Panc1 (cell line): ENCODE measurements around the gene GGT1.
"Not testable (repeated sequence)": the region's sequence is repeated elsewhere in the genome, so short reads cannot be mapped to it uniquely, and the experiment has no call there.

Experiments used
- POLR2AphosphoS5 ChIP-seq: IDR thresholded peaks from 2 replicates; pipeline ENCODE4 v1.6.1; 2012; ENCODE audit warnings: mild to moderate bottlenecking, low read depth, low read length, moderate library complexity
- SIN3A ChIP-seq: IDR thresholded peaks from 2 replicates; pipeline ENCODE4 v1.6.1; 2012; ENCODE audit warnings: low read depth, mild to moderate bottlenecking, low read length, moderate library complexity, borderline replicate concordance; ENCODE audit not compliant: insufficient read depth
- TF ChIP-seq, protein P1 (sequence below): fragments of 450-650 bp; IDR thresholded peaks from 2 replicates; pipeline ENCODE4 v1.5.1; 2017; ENCODE audit warnings: mild to moderate bottlenecking

DNA sequence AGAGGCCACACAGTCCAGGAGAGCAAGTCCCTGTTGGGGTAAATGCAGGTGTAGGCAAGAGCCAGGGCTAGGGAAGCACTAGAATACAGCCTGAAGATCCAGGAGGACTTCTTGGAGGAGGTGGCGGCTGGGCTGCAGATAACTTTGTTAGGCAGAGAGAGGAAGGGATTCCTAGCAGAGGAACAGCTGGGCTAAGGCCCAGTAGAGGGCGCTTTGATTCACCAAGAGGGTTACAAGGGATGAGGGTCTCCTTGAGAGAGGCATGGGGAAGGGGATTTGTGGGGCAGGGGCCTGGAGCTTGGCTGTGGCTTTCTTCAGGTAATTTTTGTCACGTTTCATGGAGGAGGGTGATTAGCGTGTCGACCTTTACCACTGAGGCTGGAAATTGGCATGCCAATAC lies 18.3 kb downstream of the GGT1 start:
- TF ChIP-seq, protein P1, sequence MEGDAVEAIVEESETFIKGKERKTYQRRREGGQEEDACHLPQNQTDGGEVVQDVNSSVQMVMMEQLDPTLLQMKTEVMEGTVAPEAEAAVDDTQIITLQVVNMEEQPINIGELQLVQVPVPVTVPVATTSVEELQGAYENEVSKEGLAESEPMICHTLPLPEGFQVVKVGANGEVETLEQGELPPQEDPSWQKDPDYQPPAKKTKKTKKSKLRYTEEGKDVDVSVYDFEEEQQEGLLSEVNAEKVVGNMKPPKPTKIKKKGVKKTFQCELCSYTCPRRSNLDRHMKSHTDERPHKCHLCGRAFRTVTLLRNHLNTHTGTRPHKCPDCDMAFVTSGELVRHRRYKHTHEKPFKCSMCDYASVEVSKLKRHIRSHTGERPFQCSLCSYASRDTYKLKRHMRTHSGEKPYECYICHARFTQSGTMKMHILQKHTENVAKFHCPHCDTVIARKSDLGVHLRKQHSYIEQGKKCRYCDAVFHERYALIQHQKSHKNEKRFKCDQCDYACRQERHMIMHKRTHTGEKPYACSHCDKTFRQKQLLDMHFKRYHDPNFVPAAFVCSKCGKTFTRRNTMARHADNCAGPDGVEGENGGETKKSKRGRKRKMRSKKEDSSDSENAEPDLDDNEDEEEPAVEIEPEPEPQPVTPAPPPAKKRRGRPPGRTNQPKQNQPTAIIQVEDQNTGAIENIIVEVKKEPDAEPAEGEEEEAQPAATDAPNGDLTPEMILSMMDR: not testable (repeated sequence)
- TF ChIP-seq SIN3A, POLR2AphosphoS5: not testable (repeated sequence)
